Limb (tissue), 2 donors: ENCODE results near the gene TXNL1.

ENCODE experiments used
- DNase-seq, 2 donors: peaks; one replicate each; pipeline ENCODE4 v3.0.0-alpha.2; 2016; ENCODE audit errors: extremely low spot score in 2 of 2

The TXNL1 gene

DNA sequence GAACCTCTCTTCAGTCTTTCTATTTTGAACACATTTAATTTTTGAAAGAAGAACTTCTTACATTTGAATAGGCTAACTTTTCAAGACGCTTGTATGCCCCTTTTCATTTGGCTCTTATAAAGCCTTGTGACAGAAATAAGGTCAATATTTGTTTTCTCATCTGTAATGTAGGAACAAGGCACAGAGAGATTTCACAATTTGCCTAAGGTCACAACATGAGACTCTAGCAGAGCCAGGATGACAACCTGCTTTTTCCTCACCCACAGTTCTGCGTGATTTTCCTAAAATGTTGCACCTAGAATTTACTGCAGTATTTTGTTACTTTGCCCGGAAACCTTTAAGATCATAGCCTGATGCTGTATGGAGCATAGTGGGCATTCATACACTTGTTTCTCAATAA lies 67.4 kb downstream of the TXNL1 start:
- DNase-seq: no peak

GRCh38 chr18:56569416-56569815 lies 69.0 kb downstream of the TXNL1 start:
- DNase-seq: no peak

DNA sequence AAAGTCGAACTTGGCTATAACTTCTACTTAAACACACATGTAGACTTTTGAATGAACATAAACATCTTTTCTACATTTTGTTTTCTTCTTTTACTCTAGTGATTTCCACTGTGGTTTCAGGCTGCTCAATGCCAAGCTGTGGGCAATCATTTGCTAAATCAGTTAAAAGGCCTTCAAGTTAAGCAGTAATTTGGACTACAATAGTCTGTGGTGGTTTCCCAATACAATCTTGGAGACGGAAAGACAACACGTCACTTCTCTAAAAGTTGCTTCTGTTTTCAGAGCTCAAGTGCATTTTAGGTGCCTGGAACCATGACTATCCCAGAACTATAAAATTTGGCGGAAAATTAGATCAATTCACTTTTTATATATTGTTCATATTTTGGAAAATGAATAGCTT lies 69.4 kb downstream of the TXNL1 start:
- DNase-seq: no peak

- DNase-seq: peak in 1 of 2 donors; percentile 84
Measured at GRCh38 chr18:56565551-56566345, 72.6 kb downstream of the TXNL1 start.

- peak in 1 of 2 donors; percentile 65 for DNase-seq
Measured at GRCh38 chr18:56565046-56565445, 73.3 kb downstream of the TXNL1 start.

DNA sequence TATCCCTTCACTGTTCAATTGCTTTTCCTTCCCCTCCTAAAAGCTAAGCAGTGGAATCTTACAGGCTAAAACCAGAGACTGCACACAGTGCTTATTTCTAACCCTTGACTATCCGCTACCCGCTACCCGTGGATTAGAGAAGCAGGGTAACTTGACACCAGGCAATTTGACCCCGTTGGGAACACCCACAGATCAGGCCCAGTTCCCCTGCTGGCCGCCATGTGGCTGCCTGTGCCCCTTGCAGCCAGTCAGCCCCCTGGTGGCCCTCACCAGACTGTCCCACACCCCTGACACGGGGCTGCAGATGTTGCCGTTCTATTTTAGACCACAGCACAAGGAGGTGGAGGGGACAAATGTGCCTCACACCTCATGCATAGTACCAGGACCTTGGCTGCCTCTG lies 74.8 kb downstream of the TXNL1 start:
- DNase-seq: peak; percentile 6 to 46

DNA sequence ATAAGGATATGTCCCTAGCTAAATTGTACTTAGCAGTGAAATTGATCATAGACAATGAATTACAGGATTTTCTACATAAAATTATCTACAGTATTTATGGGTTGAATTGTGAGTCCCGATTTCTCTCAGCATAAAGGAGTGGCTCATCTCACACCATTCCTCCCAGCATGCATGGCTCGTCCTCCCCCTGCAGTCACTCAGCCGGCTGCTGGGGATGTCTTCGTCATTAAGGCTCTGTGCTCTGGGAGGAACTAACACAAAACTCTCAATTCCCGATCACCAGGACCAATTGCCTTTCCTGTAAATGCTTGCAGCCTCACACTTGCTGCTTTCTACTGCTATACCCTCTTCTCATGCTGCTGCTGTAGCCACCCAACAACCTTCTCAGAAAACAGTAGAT lies 75.9 kb downstream of the TXNL1 start:
- DNase-seq: no peak

DNA sequence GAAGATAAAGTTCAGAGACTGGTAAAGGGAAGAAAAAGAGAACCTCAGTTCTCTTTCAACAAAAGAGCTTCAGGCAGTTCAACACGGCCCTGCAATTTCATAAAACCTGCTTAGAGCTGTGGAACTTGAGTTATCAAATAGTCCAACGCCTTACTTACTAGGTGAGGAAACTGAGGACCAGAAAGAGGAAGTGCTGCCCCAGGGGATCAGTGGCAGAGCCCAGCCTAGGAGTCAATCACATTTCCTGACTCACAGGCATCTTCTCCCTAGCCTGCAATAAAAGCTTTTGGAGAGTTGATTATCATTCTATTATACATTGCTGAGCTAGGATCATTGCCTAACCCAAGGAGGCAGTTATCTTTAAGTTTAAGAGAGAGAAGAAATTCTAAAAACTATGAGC lies 77.4 kb downstream of the TXNL1 start:
- DNase-seq: no peak

DNA sequence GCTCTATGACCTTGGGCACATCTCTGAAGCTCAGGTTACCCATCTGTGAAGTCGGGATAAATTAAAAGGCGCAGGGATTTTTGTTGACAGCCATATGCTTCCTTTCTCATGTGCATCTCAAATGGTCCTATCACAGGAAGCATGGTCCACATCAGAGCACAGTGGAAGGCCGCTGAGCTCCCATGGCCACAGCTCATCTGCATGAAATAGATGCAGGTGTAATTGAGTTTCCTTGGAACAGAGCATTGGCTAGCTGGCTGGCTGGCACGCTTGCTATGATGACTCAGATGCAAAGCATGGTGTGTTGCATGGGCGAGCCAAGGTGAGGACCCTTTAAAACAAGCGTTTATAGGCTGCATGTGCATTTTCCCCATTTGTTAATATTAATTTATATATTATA lies 79.3 kb downstream of the TXNL1 start:
- DNase-seq: no peak

DNA sequence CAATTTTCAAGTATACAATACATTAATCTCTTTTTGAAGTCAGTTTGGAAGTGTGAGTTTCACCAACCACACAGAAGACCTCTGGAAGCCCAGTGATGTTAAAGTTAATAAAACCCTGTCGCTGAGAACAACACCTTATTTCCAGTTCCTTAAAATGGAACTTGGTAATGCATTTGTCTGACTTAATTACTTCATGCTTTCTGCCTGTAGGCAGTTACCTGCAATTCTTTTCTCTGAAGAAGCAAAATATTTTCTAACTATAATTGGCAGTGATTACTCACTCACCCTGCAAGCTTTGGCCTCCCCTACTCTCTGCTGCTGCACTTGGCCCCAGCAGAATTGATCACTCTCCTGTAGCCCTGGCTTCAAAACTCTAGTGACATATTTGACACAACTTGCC lies 81.5 kb downstream of the TXNL1 start:
- no peak for DNase-seq

DNA sequence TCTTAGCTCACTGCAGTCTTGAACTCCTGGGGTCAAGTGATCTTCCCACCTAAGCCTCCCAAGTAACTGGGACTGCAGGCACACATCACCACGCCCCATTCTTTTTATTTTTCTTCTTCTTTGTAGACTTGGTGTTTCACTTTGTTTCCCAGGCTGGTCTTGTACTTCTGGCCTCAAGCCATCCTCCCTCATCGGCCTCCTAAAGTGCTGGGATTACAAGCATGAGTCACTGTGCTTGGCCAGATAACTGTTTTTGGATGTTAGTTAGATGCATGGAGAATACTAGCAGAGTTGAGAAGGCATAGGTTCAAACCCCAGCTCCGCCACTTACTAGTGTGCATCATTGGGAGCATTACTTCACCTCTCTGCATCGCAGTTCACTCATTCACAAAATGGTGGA lies 88.3 kb downstream of the TXNL1 start:
- no peak for DNase-seq
